ENCODE measurements around the gene LRRC10B. TPM values are rescaled to one million over a fixed set of nuclear protein-coding genes. Genes with fewer than 3 reads are reported as not detected.
A peak's percentile ranks its signal among the peaks of the same experiment; 100 is the strongest.

Gene LRRC10B
- total and polyA plus RNA-seq, 2 of the 8 experiments (the other 6 are each of a cell fraction or from before 2014, with no cell fraction given), result 0.47 to 0.71 TPM

GRCh38 chr11:61553373-61554171, 45.0 kb downstream of the LRRC10B start:
- Histone ChIP-seq H2BK12ac (ENCODE audit: low read depth, low read length) (no peak overlapping the region), H2AK5ac (ENCODE audit: low read depth, low read length) (no peak overlapping the region), H2AFZ (ENCODE audit: low read length) (no peak overlapping the region), H3K27me3 (replicated peaks in 1 of 4; ENCODE audit: control insufficient read depth in 3 of 4, extremely low read depth in 1 of 4, insufficient read depth in 3 of 4, low read length in 3 of 4) (peaks cover 0 to 21% (median 20%) of the 10 kb centered on the region in 4 experiments; a peak in 6 of 7 replicates), H3K56ac (replicated peaks; ENCODE audit: insufficient read length, low read depth, low read length) (no peak overlapping the region), H3K36me3 (ENCODE audit: control insufficient read depth in 2 of 4, insufficient read depth in 4 of 4, low read length in 3 of 4) (no peaks in the 10 kb centered on the region), H3K4me2 (ENCODE audit: insufficient read depth in 1 of 2, low read depth in 2 of 2, low read length in 2 of 2) (peak overlapping the region in 1 of 2 experiments; percentile 90; a peak in 1 of 4 replicates), H3K79me1 (ENCODE audit: low read depth, low read length) (no peaks in the 10 kb centered on the region), H4K91ac (replicated peaks; ENCODE audit: insufficient read length, low read length) (no peak overlapping the region), H3K27ac (ENCODE audit: low read depth, low read length) (no peak overlapping the region), H2BK120ac (replicated peaks; ENCODE audit: low read depth, low read length) (no peak overlapping the region), H2BK5ac (ENCODE audit: low read depth, low read length) (no peak overlapping the region), H3K9me3 (ENCODE audit: insufficient read depth in 2 of 2, low read depth in 1 of 2, low read length in 1 of 2) (no peaks in the 10 kb centered on the region), H4K5ac (ENCODE audit: insufficient read length, low read depth, low read length) (no peak overlapping the region), H3K23ac (ENCODE audit: insufficient read length) (no peak overlapping the region), H3K18ac (ENCODE audit: extremely low read depth, low read length) (no peak overlapping the region), H2BK20ac (ENCODE audit: low read length) (no peak overlapping the region), H3K9ac (replicated peaks in 1 of 4; ENCODE audit: extremely low read depth in 1 of 4, low read depth in 3 of 4, low read length in 3 of 4) (no peak overlapping the region), H3K4ac (replicated peaks; ENCODE audit: insufficient read length, low read depth, low read length) (no peak overlapping the region), H4K8ac (ENCODE audit: extremely low read depth, insufficient read depth, low read length) (no peak overlapping the region; the same call in none of the 2 replicates), H3K79me2 (ENCODE audit: control insufficient read depth in 1 of 2, insufficient read depth in 2 of 2, low read length in 2 of 2) (no peaks in the 10 kb centered on the region), H3K4me3 (ENCODE audit: extremely low read depth in 1 of 4, insufficient read depth in 2 of 4, low read depth in 3 of 4, low read length in 4 of 4) (no peak overlapping the region), H3K23me2 (ENCODE audit: low read depth, low read length) (peaks cover 9% of the 10 kb centered on the region), H3K4me1 (replicated peaks in 1 of 4; ENCODE audit: control insufficient read depth in 3 of 4, insufficient read depth in 4 of 4, low read length in 3 of 4) (peaks cover 0 to 30% (median 14%) of the 10 kb centered on the region in 4 experiments; a peak in 5 of 7 replicates), H3K14ac (ENCODE audit: insufficient read length) (no peak overlapping the region), H2BK15ac (ENCODE audit: low read length) (no peak overlapping the region), H4K20me1 (replicated peaks in 1 of 2; ENCODE audit: control insufficient read depth in 1 of 2, insufficient read depth in 2 of 2, low read length in 2 of 2) (peaks cover 4 to 14% of the 10 kb centered on the region in 2 experiments)
- 75% methylated on average over 15 of the region's 15 CpGs; no CpG with 5 or more reads in 1 of the 2 experiments for WGBS, 2 experiments (ENCODE audit: extremely low coverage in 1 of 2, insufficient coverage in 1 of 2, insufficient read length in 1 of 2, insufficient replicate concordance in 2 of 2, low coverage in 1 of 2, low lambda C conversion rate in 2 of 2, missing lambda C conversion rate in 1 of 2)
- no peak for DNase-seq (ENCODE audit: low read depth in 1 of 2, low spot score in 2 of 2)
- CTCF ChIA-PET (ENCODE audit: partially characterized antibody), result interaction anchor here (0.7 to 23.7 kb wide), 21 partner anchors 9 to 141 kb away, joined by 3 to 330 read pairs (median 4); no protein-coding TSS in a partner anchor
- FAIRE-seq, result no peak
- POLR2A ChIA-PET (ENCODE audit: partially characterized antibody), result interaction anchor here (0.8 to 1.2 kb wide), 2 partner anchors 12 kb away, joined by 4 read pairs; no protein-coding TSS in a partner anchor
- TF ChIP-seq EGR1 (IDR thresholded peaks at IDR 0.05; ENCODE audit: borderline replicate concordance, low read depth, low read length), result no peak
- TF ChIP-seq CBX5 (IDR thresholded peaks at IDR 0.05; ENCODE audit: low read depth, low read length), result no peak
- TF ChIP-seq KDM4A (IDR thresholded peaks at IDR 0.05; ENCODE audit: low read depth, low read length, severe bottlenecking), result no peak
- no peak for TF ChIP-seq KDM5A (IDR thresholded peaks at IDR 0.05; ENCODE audit: low read length)
- TF ChIP-seq SIN3A (conservative IDR thresholded peaks at IDR 0.05 in 1 of 2, IDR thresholded peaks at IDR 0.05 in 1 of 2; ENCODE audit: low read depth in 1 of 2, low read length in 2 of 2), result no peak
- no peak for TF ChIP-seq SP2 (IDR thresholded peaks at IDR 0.05; ENCODE audit: low read length)
- TF ChIP-seq GABPA (IDR thresholded peaks at IDR 0.05; ENCODE audit: borderline replicate concordance, insufficient read depth, low read length), result no peak
- no peak for TF ChIP-seq SRF (IDR thresholded peaks at IDR 0.05; ENCODE audit: low read depth, low read length)
- TF ChIP-seq, protein P1, sequence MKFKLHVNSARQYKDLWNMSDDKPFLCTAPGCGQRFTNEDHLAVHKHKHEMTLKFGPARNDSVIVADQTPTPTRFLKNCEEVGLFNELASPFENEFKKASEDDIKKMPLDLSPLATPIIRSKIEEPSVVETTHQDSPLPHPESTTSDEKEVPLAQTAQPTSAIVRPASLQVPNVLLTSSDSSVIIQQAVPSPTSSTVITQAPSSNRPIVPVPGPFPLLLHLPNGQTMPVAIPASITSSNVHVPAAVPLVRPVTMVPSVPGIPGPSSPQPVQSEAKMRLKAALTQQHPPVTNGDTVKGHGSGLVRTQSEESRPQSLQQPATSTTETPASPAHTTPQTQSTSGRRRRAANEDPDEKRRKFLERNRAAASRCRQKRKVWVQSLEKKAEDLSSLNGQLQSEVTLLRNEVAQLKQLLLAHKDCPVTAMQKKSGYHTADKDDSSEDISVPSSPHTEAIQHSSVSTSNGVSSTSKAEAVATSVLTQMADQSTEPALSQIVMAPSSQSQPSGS (IDR thresholded peaks at IDR 0.05; ENCODE audit: low read length), result no peak
- TF ChIP-seq RXRA (IDR thresholded peaks at IDR 0.05; ENCODE audit: insufficient read depth, low read depth, low read length), result no peak
